Sigmoid colon (tissue), 3 donors: ENCODE data around the gene OR2F1.

Source experiments
- POLR2A ChIP-seq, 2 donors: fragments of 450-650 bp; IDR thresholded peaks; one replicate each; pipeline ENCODE4 v1.6.1; 2016; ENCODE audit warnings: antibody characterized with exemption in 2 of 2, mild to moderate bottlenecking in 2 of 2, moderate library complexity in 2 of 2
- TF ChIP-seq, protein P1 (sequence below), 4 experiments: fragments of 450-650 bp in 3 of 4; fragments of 200-600 bp in 1 of 4; IDR thresholded peaks; one replicate each; pipeline ENCODE4 v1.5.1; 2016 to 2019; ENCODE audit warnings: antibody characterized with exemption in 4 of 4, mild to moderate bottlenecking in 3 of 4, moderate library complexity in 2 of 4

DNA sequence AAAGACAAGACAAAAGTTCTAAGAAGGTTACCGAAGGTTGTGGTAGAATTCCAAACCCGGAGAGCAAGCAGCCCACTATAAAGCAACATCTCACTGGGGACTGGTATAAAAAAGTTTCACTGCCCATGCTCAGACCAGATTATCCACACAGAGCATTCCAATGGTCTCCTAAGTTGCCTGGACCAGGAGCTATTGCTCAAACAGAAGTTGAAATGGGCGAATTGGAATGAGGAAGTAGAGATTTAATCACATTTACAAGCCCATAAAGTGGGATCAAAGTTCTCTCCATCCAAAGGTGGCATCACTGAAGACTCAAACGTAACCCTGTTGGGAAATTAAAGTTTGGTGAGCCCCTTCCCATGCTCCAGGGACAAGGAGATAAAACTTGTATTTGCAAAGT, 19.8 kb downstream of the OR2F1 start:
- TF ChIP-seq, protein P1, sequence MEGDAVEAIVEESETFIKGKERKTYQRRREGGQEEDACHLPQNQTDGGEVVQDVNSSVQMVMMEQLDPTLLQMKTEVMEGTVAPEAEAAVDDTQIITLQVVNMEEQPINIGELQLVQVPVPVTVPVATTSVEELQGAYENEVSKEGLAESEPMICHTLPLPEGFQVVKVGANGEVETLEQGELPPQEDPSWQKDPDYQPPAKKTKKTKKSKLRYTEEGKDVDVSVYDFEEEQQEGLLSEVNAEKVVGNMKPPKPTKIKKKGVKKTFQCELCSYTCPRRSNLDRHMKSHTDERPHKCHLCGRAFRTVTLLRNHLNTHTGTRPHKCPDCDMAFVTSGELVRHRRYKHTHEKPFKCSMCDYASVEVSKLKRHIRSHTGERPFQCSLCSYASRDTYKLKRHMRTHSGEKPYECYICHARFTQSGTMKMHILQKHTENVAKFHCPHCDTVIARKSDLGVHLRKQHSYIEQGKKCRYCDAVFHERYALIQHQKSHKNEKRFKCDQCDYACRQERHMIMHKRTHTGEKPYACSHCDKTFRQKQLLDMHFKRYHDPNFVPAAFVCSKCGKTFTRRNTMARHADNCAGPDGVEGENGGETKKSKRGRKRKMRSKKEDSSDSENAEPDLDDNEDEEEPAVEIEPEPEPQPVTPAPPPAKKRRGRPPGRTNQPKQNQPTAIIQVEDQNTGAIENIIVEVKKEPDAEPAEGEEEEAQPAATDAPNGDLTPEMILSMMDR (IDR thresholded peaks at IDR 0.05): no peak
- TF ChIP-seq POLR2A (IDR thresholded peaks at IDR 0.05): no peak
